Measurements from ENCODE around the gene KAZN.

DNA sequence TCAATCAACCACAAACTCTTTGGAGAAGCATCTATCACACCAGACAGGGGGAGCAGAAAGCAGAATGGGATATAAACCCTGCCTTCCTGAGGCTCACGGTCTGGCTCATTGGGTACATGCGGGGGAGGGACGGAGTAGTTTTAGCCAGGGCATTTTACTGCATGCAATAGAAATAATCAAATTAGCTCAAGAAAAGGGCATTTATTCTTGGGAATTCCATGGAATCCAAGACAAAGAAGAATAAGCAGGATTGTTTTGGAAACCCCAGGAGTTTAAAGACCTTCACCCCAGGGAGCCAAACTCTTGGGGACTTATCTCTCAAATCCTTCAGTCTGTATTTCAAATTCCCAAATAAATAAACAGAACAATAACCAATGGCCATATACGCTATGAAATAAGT, 5.2 kb upstream of the KAZN start:
- TF ChIP-seq POLR2A (IDR thresholded peaks at IDR 0.05): no peak
- TF ChIP-seq, protein P1, sequence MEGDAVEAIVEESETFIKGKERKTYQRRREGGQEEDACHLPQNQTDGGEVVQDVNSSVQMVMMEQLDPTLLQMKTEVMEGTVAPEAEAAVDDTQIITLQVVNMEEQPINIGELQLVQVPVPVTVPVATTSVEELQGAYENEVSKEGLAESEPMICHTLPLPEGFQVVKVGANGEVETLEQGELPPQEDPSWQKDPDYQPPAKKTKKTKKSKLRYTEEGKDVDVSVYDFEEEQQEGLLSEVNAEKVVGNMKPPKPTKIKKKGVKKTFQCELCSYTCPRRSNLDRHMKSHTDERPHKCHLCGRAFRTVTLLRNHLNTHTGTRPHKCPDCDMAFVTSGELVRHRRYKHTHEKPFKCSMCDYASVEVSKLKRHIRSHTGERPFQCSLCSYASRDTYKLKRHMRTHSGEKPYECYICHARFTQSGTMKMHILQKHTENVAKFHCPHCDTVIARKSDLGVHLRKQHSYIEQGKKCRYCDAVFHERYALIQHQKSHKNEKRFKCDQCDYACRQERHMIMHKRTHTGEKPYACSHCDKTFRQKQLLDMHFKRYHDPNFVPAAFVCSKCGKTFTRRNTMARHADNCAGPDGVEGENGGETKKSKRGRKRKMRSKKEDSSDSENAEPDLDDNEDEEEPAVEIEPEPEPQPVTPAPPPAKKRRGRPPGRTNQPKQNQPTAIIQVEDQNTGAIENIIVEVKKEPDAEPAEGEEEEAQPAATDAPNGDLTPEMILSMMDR (IDR thresholded peaks at IDR 0.05): no peak
